Vagina (tissue), 2 donors: ENCODE data around the gene PTGES3. TPM values are rescaled to one million over a fixed set of nuclear protein-coding genes. Genes with fewer than 3 reads are reported as not detected.
A peak's percentile ranks its signal among the peaks of the same experiment; 100 is the strongest.
"Not testable (repeated sequence)": the region's sequence is repeated elsewhere in the genome, so short reads cannot be mapped to it uniquely, and the experiment has no call there.

ENCODE experiments used
- DNase-seq, 2 donors: peaks; one replicate each; pipeline ENCODE4 v3.0.0-alpha.2; 2017; ENCODE audit errors: extremely low spot score in 2 of 2
- H3K27ac ChIP-seq: fragments of 200-600 bp; sonication (generic); one replicate; pipeline ENCODE4 v1.5.1; 2019
- H3K27me3 ChIP-seq: fragments of 200-600 bp; sonication (generic); one replicate; pipeline ENCODE4 v1.5.1; 2019
- H3K36me3 ChIP-seq, 2 donors: fragments of 200-600 bp; sonication (generic); one replicate each; pipeline ENCODE4 v1.5.1; 2017 to 2019
- H3K4me1 ChIP-seq: fragments of 200-600 bp; sonication (generic); one replicate; pipeline ENCODE4 v1.5.1; 2019
- H3K4me3 ChIP-seq, 2 donors: fragments of 200-600 bp; sonication (generic); 1 replicate in 1 of 2; 2 replicates in 1 of 2; pipeline ENCODE4 v1.5.1; 2016 to 2019
- H3K9me3 ChIP-seq: fragments of 200-600 bp; sonication (generic); one replicate; pipeline ENCODE4 v1.5.1; 2019
- CTCF ChIP-seq, 3 experiments: fragments of 450-650 bp in 2 of 3; fragments of 200-600 bp in 1 of 3; sonication (generic) in 1 of 3; IDR thresholded peaks; one replicate each; pipeline ENCODE4 v1.5.1; 2017 to 2019; ENCODE audit warnings: antibody characterized with exemption in 3 of 3, mild to moderate bottlenecking in 2 of 3, moderate library complexity in 2 of 3
- POLR2A ChIP-seq, 2 donors: fragments of 450-650 bp; IDR thresholded peaks; one replicate each; pipeline ENCODE4 v1.6.1; 2017; ENCODE audit warnings: antibody characterized with exemption in 2 of 2, mild to moderate bottlenecking in 2 of 2, moderate library complexity in 2 of 2
- POLR2AphosphoS5 ChIP-seq, 2 donors: sonication (generic); formaldehyde crosslinking; IDR thresholded peaks; one replicate each; pipeline ENCODE4 v1.9.0; 2017; ENCODE audit warnings: antibody characterized with exemption in 2 of 2, mild to moderate bottlenecking in 2 of 2, low read depth in 1 of 2; ENCODE audit not compliant: insufficient read depth in 1 of 2
- intact Hi-C: fragments of 100-400 bp; cut with DNase I; formaldehyde crosslinking; loops from one replicate; pipeline ENCODE4 v1.15.1; 2023
- total RNA-seq: library from RNA; depleted of rRNA; stranded (reverse); fragments of >200 nt; gene quantifications from one replicate; pipeline ENCODE4 v1.2.3, GENCODE V29; 2016

The PTGES3 gene
- total RNA-seq, 1 donor from 2014 or later = 81.0 TPM

DNA sequence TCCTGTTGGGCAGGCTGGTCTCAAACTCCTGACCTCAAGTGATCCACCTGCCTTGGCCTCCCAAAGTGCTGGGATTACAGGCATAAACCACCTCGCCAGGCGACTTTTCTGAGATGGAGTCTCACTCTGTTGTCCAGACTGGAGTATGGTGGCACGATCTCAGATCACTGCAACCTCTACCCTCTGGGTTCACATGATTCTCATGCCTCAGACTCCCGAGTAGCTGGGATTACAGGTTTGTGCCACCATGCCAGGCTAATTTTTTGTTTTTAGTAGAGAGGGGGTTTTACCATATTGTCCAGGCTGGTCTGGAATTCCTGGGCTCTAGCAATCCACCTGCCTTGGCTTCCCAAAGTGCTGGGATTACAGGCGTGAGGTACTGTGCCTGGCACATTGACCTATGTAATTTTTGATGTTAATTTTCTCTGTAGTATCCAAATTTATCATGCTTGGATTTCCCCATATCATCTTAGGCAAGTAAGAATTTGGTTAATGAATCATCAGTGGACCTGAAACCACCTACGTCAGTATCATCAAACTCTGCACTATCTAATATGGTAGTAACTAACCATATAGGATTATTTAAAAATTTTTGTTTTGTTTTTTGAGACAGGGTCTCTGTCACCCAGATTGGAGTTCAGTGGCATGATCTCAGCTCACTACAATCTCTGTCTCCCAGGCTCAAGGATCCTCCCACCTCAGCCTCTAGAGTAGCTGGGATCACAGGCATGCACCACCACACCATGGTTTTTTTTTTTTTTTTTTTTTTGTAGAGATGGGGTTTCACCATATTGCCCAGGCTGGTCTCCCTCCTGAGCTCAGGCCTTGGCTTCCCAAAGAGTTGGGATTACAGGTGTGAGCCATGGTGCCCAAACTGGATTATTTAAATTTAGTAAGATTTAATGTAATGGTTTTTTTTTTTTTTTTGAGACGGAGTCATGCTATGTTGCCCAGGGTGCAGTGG is 30.4 kb downstream of the PTGES3 start:
- Histone ChIP-seq H3K27me3 (no peaks in the 10 kb centered on the region), H3K36me3 (peaks cover 0 to under 1% of the 10 kb centered on the region in 2 donors), H3K9me3 (no peaks in the 10 kb centered on the region), H3K4me3 (no peak overlapping the region), H3K27ac (no peak overlapping the region), H3K4me1 (no peaks in the 10 kb centered on the region)
- TF ChIP-seq POLR2A (IDR thresholded peaks at IDR 0.05) (no peak), POLR2AphosphoS5 (IDR thresholded peaks at IDR 0.05; ENCODE audit: insufficient read depth in 1 of 2, low read depth in 1 of 2) (no peak), CTCF (IDR thresholded peaks at IDR 0.05) (no peak)
- intact Hi-C loops = no loop called here
- DNase-seq = no peak

- intact Hi-C loops, H3K4me3 ChIP-seq, H3K9me3 ChIP-seq, DNase-seq, H3K4me1 ChIP-seq, H3K27ac ChIP-seq, H3K27me3 ChIP-seq, H3K36me3 ChIP-seq: not testable (repeated sequence)
Observed at GRCh38 chr12:56653781-56654180, 34.3 kb downstream of the PTGES3 start.

DNA sequence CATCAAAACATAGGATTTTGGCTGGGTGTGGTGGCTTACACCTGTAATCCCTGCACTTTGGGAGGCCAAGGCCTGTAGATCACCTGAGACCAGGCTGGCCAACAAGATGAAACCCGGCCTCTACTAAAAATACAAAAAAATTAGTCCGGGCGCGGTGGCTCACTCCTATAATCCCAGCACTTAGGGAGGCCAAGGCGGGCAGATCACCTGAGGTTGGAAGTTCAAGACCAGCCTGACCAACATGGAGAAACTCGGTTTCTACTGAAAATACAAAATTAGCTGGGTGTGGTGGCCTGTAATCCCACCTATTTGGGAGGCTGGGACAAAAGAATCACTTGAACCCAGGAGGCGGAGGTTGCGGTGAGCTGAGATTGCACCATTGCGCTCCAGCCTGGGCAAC is 40.1 kb downstream of the PTGES3 start:
- Histone ChIP-seq H3K36me3 (peaks cover 0 to 16% of the 10 kb centered on the region in 2 donors), H3K4me1 (peaks cover 26% of the 10 kb centered on the region)
- H3K27me3 ChIP-seq, intact Hi-C loops, DNase-seq, H3K27ac ChIP-seq, H3K4me3 ChIP-seq, H3K9me3 ChIP-seq: not testable (repeated sequence)

GRCh38 chr12:56645717-56646446 is 42.2 kb downstream of the PTGES3 start, which contains the start of gene ATP5F1B:
Gene ATP5F1B (minus strand): TSS chr12:56645984. CDS start chr12:56645963, 21 bp downstream.
- Histone ChIP-seq H3K36me3 (peaks cover 3 to 38% of the 10 kb centered on the region in 2 donors), H3K9me3 (no peaks in the 10 kb centered on the region), H3K4me3 (peak within 1 kb of the TSS; percentile 83 to 98), H3K27me3 (no peaks in the 10 kb centered on the region), H3K27ac (peak within 1 kb of the TSS; percentile 95), H3K4me1 (peaks cover 26% of the 10 kb centered on the region)
- intact Hi-C loops = no loop called here
- DNase-seq = peak in 1 of 2 donors; percentile 99
- TF ChIP-seq POLR2AphosphoS5 (IDR thresholded peaks at IDR 0.05; ENCODE audit: insufficient read depth in 1 of 2, low read depth in 1 of 2) (peak; percentile 99 to 100), CTCF (IDR thresholded peaks at IDR 0.05) (no peak), POLR2A (IDR thresholded peaks at IDR 0.05) (peak; percentile 9 to 96)

DNA sequence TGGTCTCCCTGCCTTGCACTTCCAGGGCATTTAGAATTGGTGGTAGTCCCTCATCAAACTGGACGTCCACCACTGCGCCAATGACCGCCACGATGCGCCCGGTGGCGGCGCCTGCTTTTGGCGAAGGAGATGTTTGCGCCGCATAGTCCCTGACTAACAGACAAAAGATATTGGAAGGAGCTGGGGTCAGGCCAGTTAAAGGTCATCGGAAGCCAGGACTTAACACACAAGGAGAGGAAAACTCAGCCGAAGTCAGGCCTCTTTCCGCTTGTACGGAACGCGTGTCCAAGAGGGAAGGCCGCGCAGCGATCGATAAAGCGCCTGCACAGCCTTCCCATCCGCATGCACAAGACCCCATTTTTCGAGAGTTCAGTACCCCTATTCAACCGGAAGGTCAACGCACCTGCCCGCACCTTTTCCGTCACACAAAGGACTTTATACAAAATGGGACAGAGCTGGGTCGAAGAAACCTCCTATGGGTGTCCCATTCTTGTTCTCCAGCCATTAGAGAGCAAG is 42.8 kb downstream of the PTGES3 start:
- no peak for DNase-seq
- Histone ChIP-seq H3K27me3 (no peaks in the 10 kb centered on the region), H3K27ac (peak overlapping the region; percentile 95), H3K4me1 (peaks cover 26% of the 10 kb centered on the region), H3K4me3 (peak overlapping the region; percentile 83 to 98), H3K36me3 (peaks cover 3 to 44% of the 10 kb centered on the region in 2 donors), H3K9me3 (no peaks in the 10 kb centered on the region)
- intact Hi-C loops = no loop called here
- no peak for TF ChIP-seq POLR2A (IDR thresholded peaks at IDR 0.05)
- TF ChIP-seq CTCF (IDR thresholded peaks at IDR 0.05) = no peak
- no peak for TF ChIP-seq POLR2AphosphoS5 (IDR thresholded peaks at IDR 0.05; ENCODE audit: insufficient read depth in 1 of 2, low read depth in 1 of 2)
